ENCODE data around the gene PACRG.

DNA sequence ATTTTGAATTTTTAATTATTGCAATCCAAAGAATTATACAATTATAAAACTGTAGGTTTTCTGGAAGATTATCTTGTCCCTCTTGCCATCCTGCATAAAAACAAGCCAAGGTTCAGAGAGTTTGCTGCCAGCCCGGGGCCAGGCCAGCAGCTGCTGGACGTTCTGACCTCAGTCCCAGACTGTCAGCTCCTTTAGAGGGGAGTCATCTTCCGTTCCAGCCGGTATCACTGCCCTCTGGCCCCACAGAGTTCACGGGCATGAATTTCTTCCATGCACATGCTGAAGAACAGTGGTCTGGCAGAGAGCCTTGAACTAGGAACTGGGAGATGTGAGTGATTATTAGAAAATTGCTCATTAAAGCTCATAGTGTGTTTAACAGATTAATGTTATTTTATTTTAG lies 556.4 kb downstream of the PACRG start:
- TF ChIP-seq, protein P1, sequence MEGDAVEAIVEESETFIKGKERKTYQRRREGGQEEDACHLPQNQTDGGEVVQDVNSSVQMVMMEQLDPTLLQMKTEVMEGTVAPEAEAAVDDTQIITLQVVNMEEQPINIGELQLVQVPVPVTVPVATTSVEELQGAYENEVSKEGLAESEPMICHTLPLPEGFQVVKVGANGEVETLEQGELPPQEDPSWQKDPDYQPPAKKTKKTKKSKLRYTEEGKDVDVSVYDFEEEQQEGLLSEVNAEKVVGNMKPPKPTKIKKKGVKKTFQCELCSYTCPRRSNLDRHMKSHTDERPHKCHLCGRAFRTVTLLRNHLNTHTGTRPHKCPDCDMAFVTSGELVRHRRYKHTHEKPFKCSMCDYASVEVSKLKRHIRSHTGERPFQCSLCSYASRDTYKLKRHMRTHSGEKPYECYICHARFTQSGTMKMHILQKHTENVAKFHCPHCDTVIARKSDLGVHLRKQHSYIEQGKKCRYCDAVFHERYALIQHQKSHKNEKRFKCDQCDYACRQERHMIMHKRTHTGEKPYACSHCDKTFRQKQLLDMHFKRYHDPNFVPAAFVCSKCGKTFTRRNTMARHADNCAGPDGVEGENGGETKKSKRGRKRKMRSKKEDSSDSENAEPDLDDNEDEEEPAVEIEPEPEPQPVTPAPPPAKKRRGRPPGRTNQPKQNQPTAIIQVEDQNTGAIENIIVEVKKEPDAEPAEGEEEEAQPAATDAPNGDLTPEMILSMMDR (conservative IDR thresholded peaks at IDR 0.05 in 1 of 2, IDR thresholded peaks at IDR 0.05 in 1 of 2; ENCODE audit: extremely low read depth in 1 of 2, insufficient read depth in 1 of 2, low read depth in 1 of 2, low read length in 2 of 2), result no peak
- no peak for TF ChIP-seq EZH2 (IDR thresholded peaks at IDR 0.05; ENCODE audit: borderline replicate concordance, low read length)
